HS-27A (cell line): ENCODE measurements around the gene SLC25A28.
"Not testable (repeated sequence)": the region's sequence is repeated elsewhere in the genome, so short reads cannot be mapped to it uniquely, and the experiment has no call there.

Source experiments
- DNase-seq: peaks from one replicate; pipeline ENCODE4 v3.0.0-alpha.2; 2012; ENCODE audit warnings: low read depth, missing footprints

The SLC25A28 gene

DNA sequence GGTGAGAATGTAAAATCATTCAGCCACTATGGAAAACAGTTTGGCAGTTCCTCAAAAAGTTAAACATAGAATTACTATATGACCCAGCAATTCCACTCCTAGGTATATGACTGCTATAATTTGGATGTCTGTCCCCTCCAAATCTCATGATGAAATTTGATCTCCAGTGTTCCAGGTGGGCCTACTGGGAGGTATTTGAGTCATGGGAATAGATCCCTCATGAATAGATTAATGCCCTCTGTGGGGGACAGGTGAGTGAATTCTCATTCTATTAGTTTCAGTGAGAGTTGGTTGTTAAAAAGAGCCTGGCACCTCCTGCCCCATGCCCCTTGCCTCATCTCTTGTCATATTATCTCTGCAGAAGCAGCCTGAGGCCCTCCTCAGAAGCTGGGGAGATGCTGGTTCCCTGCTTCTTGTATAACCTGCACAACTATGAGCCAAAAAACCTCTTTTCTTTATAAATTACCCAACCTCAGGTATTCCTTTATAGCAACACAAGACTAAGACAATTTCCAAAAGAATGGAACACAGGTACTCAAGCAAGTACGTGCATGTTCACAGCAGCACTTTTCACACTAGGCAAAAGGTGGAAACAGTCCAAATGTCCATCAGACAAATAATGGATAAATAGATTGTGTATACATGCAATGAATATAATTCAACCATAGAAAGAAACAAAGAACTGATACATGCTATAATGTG, 8.8 kb upstream of the SLC25A28 start:
- DNase-seq: no peak

- DNase-seq: not testable (repeated sequence)
These were observed 4.9 kb upstream of the SLC25A28 start for GRCh38 chr10:99625124-99625523.

DNA sequence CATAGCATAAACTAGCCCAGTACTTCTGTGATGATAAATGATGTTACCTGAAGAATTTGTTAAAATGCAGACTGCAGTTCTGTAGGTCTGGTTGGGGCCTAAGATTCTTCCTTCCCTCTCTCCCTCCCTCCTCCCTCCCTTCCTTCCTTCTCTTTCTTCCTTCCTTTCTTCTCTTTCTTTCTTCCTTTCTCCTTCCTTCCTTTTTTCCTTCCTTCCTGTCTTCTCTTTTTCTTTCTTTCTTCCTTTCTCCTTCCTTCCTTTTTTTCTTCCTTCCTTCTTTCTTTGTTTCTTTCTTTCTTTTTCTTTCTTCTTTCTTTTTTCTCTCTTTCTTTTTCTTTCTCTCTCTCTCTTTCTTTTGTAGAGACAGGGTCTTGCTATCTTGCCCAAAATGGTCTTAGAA, 3.7 kb upstream of the SLC25A28 start:
- no peak for DNase-seq

DNA sequence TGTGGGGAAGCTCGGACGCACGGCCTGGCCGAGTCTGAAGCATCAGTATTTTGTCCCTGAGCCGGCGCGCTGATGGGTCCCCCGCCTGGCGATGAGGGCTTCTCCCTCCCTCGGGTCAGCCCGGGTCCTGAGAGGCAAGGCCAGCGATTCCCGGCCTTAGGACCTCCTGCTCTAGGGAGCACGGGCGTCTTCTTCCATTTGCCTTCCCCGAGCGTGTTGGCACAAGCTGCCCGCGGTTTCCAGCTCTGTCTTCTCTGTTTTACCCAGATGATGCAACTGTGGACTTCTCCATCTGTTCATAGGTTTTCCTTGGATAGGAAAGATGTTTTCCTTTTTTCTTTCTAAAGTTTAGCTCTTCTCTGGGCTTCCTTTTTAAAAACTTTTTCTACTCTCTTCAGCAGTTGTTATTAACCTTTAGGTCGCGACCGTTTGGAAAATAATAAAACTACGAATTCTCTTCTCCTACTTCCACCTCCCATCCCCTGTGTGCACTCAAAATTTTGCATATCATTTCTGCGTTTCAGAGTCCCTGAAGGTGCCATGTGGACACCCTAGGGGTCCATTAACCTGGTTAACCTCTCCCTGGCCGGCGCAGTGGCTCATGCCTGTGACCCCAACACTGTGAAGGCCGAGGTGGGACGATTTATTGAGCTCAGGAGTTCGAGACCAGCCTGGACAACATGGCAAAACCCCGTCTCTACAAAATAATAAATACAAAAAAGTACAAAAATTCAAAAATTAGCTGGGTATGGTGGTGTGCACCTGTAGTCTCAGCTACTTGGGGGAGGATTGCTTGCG, 1.4 kb upstream of the SLC25A28 start:
- no peak for DNase-seq

DNA sequence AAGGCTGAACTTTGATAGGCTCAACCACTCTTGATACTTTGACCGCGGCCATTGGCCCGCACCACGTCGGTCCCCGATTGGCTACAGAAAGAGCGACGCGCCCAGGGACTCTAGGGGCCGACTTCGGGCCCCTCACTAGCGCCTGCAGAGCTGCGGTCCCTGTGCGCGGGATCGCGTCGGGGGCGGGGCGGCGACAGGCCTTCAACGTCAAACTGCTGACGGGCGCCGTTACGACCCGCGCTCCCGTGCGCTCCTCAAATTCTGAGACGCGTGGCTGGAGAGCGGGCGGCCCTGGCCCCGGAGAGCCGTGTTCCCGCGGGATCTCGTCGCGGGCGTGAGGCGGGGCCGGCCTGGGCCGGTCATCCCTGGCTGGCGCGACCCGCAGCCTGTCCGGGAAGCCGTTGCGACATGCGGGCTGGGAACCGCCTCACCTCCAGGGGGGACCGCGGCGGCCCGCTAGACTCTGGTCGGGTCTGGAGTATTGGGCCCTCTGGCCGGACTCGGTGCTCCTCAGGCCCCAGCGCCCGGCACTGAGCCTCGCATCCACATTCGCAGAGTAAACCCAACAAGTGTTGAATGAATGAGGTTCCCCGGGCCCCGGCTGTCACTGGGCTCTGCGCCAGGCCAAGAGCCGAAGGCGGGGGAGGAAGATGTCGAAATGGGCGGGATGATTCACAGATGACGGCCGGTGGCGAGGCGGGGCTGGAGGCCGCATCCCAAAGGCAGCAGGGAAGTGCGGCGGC, 643 bp upstream of the SLC25A28 start:
- peak; percentile 90 for DNase-seq

- DNase-seq: no peak
These were observed 994 bp downstream of the SLC25A28 start for GRCh38 chr10:99619090-99619800.

GRCh38 chr10:99617696-99618095, 2.5 kb downstream of the SLC25A28 start:
- no peak for DNase-seq

GRCh38 chr10:99615426-99615825, 4.8 kb downstream of the SLC25A28 start:
- no peak for DNase-seq

GRCh38 chr10:99612167-99612831, 7.9 kb downstream of the SLC25A28 start:
- DNase-seq: no peak

GRCh38 chr10:99611326-99611725, 8.9 kb downstream of the SLC25A28 start:
- no peak for DNase-seq

DNA sequence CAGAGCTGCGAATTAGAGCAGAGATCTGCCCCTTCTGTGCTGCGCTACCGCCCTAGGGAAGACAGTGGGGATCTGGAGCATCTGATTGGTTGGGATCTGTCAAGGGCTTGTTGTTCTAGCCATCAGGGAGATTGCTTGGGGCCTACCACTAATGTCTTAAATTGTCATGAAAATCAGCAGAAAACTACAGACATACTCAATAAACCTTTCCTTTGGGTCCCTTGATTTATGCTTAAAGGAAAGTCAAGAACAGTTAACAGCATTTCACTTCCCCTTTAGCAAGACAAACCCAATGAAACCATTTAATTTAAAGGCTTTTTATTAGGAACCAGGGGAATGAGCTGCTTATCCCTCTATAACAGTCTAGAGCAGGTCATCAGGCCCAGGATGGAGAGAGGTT, 10.0 kb downstream of the SLC25A28 start:
- DNase-seq: no peak

DNA sequence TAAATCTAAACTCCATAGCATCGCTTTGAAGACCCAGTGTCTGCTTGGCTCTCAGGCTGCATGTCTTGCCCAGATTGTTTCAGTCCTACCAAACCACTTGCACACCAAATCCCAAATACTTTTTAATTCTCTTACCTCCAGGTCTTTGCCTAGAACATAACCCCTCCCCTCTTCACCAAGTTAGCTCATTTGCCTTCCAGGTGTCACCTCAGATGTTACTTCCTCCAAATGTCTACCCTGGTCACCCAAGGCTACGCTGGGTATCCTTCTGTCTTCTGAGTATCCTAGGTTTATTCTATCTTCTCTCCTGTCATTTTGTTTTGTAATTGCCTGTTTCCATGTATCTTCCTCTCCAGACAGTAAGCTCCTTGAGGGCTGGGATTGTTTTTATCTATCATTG, 11.1 kb downstream of the SLC25A28 start:
- no peak for DNase-seq

DNA sequence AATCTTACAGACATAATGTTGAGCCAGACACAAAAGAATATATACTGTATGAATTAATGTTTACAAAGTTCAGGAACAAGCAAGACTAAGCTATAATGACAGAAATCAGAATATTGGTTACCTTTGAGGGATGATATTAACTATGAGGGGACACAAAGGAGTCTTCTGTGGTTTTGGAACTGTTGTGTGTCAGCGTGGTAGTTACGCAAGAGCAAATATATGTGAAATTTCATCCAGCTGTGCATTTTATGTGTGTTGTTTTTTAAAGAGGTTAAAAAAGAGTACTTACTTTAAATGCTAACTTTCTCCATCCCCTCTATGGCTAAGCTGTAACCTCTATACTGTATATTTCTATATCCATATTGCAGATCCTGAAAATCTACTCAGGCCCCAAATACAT, 14.9 kb downstream of the SLC25A28 start:
- no peak for DNase-seq

DNA sequence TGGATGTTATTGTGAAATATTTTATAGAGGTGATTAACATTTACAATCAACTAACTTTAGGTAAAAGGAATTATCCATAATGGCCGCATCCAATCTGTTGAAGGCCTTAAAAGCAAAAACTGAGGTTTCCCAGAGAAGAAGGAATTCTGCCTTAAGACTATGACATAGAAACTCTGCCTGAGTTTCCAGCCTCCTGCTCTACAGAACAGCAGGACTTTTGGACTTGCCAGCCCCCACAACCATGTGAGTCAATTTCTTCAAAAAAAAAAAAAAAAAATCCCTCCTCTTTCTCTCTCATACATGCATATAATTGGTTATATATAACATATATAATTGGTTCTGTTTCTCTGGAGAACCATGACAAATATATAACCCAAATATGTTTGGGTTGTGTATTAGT, 15.4 kb downstream of the SLC25A28 start:
- DNase-seq: no peak

DNA sequence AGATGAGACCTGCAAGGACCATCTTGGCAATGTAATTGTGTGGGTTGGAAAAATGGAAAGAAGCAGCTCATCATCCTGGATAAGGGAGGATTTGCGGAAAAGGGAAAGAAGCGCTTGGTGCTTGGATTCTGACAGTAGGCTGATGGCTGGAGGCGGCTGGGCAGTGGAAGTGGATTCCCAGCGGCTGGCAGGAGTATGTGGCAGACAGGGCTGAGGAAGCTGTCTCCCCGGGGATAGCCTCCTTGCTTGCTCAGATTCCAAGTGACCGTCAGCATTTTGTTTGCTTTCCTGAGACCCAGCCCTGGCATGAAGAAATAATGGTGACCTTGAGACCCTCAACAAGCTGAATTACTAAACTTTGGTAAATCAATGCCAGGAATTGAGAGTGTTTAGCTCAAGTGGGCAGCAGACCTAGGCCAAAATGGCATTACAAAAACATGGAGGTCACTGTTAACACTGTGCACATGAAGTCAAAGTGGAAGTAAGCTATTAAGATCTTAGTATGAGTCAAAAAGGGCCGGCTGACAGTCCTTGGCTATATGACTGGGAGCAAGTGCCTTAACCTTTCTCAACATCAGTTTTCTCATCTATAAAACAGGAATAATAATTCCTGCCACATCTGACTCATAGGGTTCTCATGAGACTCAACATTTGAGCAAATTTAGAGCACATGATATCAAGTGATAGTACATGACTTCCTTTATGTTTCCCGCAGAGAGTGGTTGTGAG, 21.3 kb downstream of the SLC25A28 start:
- no peak for DNase-seq

DNA sequence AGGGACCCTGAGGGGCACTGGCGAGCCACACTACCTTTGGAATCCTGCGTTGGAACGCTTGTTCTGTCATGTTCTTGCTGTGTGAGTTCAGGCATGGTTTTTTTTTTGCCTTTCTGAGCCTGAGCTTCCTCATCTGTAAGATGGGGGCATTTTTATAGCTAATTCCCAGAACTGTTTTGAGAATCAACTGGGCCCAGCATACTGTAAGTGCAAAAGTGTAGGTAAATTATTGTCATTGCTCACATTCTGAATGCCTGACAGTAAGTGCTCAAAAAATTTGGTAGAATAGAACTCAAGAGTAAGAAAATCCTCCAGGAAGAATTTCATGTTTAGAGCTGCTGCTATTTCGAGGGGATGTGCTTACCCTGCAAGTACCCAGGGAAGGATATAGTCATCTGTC, 22.2 kb downstream of the SLC25A28 start:
- DNase-seq: no peak

DNA sequence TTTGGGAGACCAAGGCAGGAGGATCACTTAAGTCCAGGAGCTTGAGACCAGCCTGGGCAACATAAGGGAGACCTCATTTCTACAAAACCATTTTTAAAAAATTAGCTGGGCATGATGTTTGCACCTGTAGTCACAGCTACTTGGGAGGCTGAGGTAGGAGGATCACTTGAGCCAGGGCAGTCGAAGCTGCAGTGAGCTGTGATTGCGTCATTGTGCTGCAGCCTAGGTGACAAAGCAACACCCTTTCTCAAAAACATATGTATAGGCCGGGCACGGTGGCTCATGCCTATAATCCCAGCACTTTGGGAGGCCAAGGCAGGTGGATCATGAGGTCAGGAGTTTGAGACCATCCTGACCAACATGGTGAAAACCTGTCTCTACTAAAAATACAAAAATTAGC, 23.5 kb downstream of the SLC25A28 start:
- not testable (repeated sequence) for DNase-seq

- DNase-seq: no peak
These were observed 24.3 kb downstream of the SLC25A28 start for GRCh38 chr10:99595770-99596465.

DNA sequence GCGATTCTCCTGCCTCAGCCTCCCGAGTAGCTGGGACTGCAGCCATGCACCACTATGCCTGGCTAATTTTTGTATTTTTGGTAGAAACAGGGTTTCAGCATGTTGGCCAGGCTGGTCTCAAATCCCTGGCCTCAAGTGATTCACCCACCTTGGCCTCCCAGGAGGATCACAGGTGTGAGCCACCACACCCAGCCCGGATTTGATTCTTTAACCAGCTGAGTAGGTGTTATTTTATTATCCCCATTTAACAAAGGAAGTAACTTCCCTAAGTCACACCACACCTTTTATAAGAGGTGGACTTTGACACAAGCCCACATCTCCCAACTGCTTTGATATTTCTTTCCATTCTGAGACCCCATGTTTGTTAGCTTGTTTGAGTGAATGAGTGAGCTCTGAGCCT, 25.0 kb downstream of the SLC25A28 start:
- no peak for DNase-seq

DNA sequence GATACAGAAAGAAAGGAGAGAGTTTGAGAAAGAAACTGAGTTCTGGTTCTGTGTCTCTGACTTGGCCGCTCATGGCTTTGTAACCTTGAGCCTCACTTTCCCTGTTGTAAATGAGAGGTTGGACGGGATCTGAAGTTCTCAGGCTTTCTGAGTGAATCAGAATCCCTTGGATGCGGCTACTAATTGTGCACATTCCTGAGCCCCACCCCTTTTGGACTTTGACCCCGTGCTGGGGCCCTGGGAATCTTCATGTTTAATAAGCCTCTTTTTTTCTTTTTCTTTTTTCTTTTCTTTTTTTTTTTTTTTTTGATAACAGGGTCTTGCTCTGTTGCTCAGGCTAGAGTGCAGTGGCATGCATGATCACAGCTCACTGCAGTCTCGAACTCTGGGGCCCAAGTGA, 26.9 kb downstream of the SLC25A28 start:
- DNase-seq: no peak
